Skeletal muscle cell (primary cell): Measurements from ENCODE around the gene SYT14.
"Not testable (repeated sequence)": the region's sequence is repeated elsewhere in the genome, so short reads cannot be mapped to it uniquely, and the experiment has no call there.

Experiments
- DNase-seq: peaks from one replicate; pipeline ENCODE4 v3.0.0-alpha.2; 2010; ENCODE audit warnings: low read depth
- H3K4me3 ChIP-seq: 2 replicates; pipeline ENCODE4 v1.5.1; 2011; ENCODE audit warnings: low read depth, mild to moderate bottlenecking, control low read depth, low read length, moderate library complexity

SYT14 gene

GRCh38 chr1:209929751-209930150 lies 8.3 kb upstream of the SYT14 start:
- no peak overlapping the region for H3K4me3 ChIP-seq
- no peak for DNase-seq

- H3K4me3 ChIP-seq, result no peak overlapping the region
Measured at GRCh38 chr1:209931141-209931540, 6.9 kb upstream of the SYT14 start.

GRCh38 chr1:209936125-209936524 lies 1.9 kb upstream of the SYT14 start:
- no peak overlapping the region for H3K4me3 ChIP-seq
- DNase-seq, result no peak

More at GRCh38 chr1:209931141-209931540, 6.9 kb upstream of the SYT14 start:
- DNase-seq, result no peak

GRCh38 chr1:209945377-209945776 lies 7.4 kb downstream of the SYT14 start:
- H3K4me3 ChIP-seq, result no peak overlapping the region
- no peak for DNase-seq

- no peak for DNase-seq
- no peak overlapping the region for H3K4me3 ChIP-seq
Measured at GRCh38 chr1:209948155-209948554, 10.1 kb downstream of the SYT14 start.

- H3K4me3 ChIP-seq, result no peak overlapping the region
- no peak for DNase-seq
Measured at GRCh38 chr1:209956116-209956515, 18.1 kb downstream of the SYT14 start.

GRCh38 chr1:209959623-209960022 lies 21.6 kb downstream of the SYT14 start:
- no peak overlapping the region for H3K4me3 ChIP-seq
- no peak for DNase-seq

GRCh38 chr1:209960926-209961325 lies 22.9 kb downstream of the SYT14 start:
- no peak overlapping the region for H3K4me3 ChIP-seq
- DNase-seq, result no peak

- DNase-seq, result no peak
- no peak overlapping the region for H3K4me3 ChIP-seq
Measured at GRCh38 chr1:209962388-209962787, 24.4 kb downstream of the SYT14 start.

- no peak for DNase-seq
- H3K4me3 ChIP-seq, result no peak overlapping the region
Measured at GRCh38 chr1:209962856-209963255, 24.8 kb downstream of the SYT14 start.

GRCh38 chr1:209965996-209966395 lies 28.0 kb downstream of the SYT14 start:
- no peak for DNase-seq

GRCh38 chr1:209978721-209979120 lies 40.7 kb downstream of the SYT14 start:
- not testable (repeated sequence) for DNase-seq, H3K4me3 ChIP-seq

More at GRCh38 chr1:209965996-209966395, 28.0 kb downstream of the SYT14 start:
- H3K4me3 ChIP-seq, result no peak overlapping the region

- no peak overlapping the region for H3K4me3 ChIP-seq
- no peak for DNase-seq
Measured at GRCh38 chr1:209983953-209984352, 45.9 kb downstream of the SYT14 start.

GRCh38 chr1:209985002-209985401 lies 47.0 kb downstream of the SYT14 start:
- no peak for DNase-seq
- no peak overlapping the region for H3K4me3 ChIP-seq

- no peak for DNase-seq
- no peak overlapping the region for H3K4me3 ChIP-seq
Measured at GRCh38 chr1:209988706-209989105, 50.7 kb downstream of the SYT14 start.

- no peak for DNase-seq
- no peak overlapping the region for H3K4me3 ChIP-seq
Measured at GRCh38 chr1:209989525-209989924, 51.5 kb downstream of the SYT14 start.

GRCh38 chr1:209993061-209993830 lies 55.2 kb downstream of the SYT14 start:
- no peak overlapping the region for H3K4me3 ChIP-seq
- no peak for DNase-seq

- DNase-seq, result no peak
Measured at GRCh38 chr1:209996348-209996747, 58.3 kb downstream of the SYT14 start.

GRCh38 chr1:209999005-209999404 lies 61.0 kb downstream of the SYT14 start:
- no peak for DNase-seq
- H3K4me3 ChIP-seq, result no peak overlapping the region

More at GRCh38 chr1:209996348-209996747, 58.3 kb downstream of the SYT14 start:
- H3K4me3 ChIP-seq, result no peak overlapping the region

GRCh38 chr1:210001751-210002150 lies 63.7 kb downstream of the SYT14 start:
- DNase-seq, result no peak

GRCh38 chr1:210003501-210003900 lies 65.5 kb downstream of the SYT14 start:
- no peak for DNase-seq

More at GRCh38 chr1:210001751-210002150, 63.7 kb downstream of the SYT14 start:
- no peak overlapping the region for H3K4me3 ChIP-seq

More at GRCh38 chr1:210003501-210003900, 65.5 kb downstream of the SYT14 start:
- no peak overlapping the region for H3K4me3 ChIP-seq
